Measurements from ENCODE around the gene EMCN.

DNA sequence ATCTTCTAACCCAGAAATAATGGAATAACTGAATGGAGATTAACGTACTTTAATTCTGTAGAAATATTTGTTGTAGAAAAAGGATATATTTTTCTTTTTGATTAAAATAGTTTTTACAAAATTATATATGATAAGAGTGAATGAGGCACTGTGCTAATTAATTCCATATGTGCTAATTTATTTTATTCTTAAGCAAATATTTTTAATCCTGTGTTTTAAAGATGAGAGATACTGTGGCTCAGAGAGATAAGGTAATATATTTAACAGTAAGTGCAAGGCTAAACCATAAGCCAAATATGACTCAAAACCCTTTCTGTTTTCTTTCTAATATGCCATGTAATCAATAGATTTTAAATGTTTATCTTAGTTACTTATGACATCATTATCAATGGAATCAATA lies 88.2 kb downstream of the EMCN start:
- TF ChIP-seq CTCF (IDR thresholded peaks at IDR 0.05 in 8 of 11, conservative IDR thresholded peaks at IDR 0.05 in 3 of 11) (no peak), POLR2A (IDR thresholded peaks at IDR 0.05) (no peak)

Data from spleen (tissue), 7 donors.